ENCODE results near the gene CDX1. TPM values are rescaled to one million over a fixed set of nuclear protein-coding genes. Genes with fewer than 3 reads are reported as not detected.

CDX1 gene
- 0.08 TPM for polyA plus RNA-seq (2013, experiment 1 of 2)
- polyA plus RNA-seq (2013, experiment 2 of 2), result 0.03 TPM

GRCh38 chr5:150166650-150167511, at the start of gene CDX1:
Gene CDX1, plus strand, starts transcription at chr5:150166778. Its CDS starts 99 bp downstream, at chr5:150166877.
- Histone ChIP-seq H2AFZ (ENCODE audit: low read depth, low read length) (no peak within 1 kb of the TSS), H2AK5ac (ENCODE audit: low read length, severe bottlenecking) (no peak within 1 kb of the TSS), H3K23ac (ENCODE audit: low read length in 2 of 2) (no peak within 1 kb of the TSS), H3K18ac (ENCODE audit: low read depth in 1 of 2, low read length in 2 of 2) (peak within 1 kb of the TSS in 1 of 2 experiments; percentile 21), H3K9ac (ENCODE audit: low read length) (peak within 1 kb of the TSS; percentile 79), H2BK120ac (ENCODE audit: low read depth, low read length) (peak within 1 kb of the TSS; percentile 11), H2BK15ac (ENCODE audit: low read depth, poor library complexity, severe bottlenecking) (peak within 1 kb of the TSS; percentile 13), H3K4me3 (ENCODE audit: insufficient read depth in 1 of 2, low read depth in 1 of 2, low read length in 2 of 2) (peak within 1 kb of the TSS in 1 of 2 experiments; percentile 22), H4K91ac (ENCODE audit: low read length) (no peak within 1 kb of the TSS), H4K8ac (ENCODE audit: low read length) (peak within 1 kb of the TSS; percentile 74), H3K27ac (ENCODE audit: low read length, poor library complexity, severe bottlenecking) (no peak within 1 kb of the TSS), H2BK5ac (ENCODE audit: low read depth, low read length, poor library complexity, severe bottlenecking) (no peak within 1 kb of the TSS), H3K9me3 (ENCODE audit: control insufficient read depth, low read length) (no peaks in the 10 kb centered on the region), H3K14ac (ENCODE audit: low read length in 2 of 2) (no peak within 1 kb of the TSS), H3K4me2 (ENCODE audit: low read length, poor library complexity, severe bottlenecking) (no peak within 1 kb of the TSS), H3K36me3 (ENCODE audit: control insufficient read depth in 1 of 2, insufficient read depth in 2 of 2, low read depth in 1 of 2, low read length in 2 of 2) (no peaks in the 10 kb centered on the region), H3K4me1 (ENCODE audit: control insufficient read depth, insufficient read depth, low read depth, low read length) (peaks cover 9% of the 10 kb centered on the region), H2BK12ac (ENCODE audit: low read length in 2 of 2) (peak within 1 kb of the TSS in 1 of 2 experiments; percentile 29), H3K4ac (ENCODE audit: low read depth in 1 of 2, low read length in 2 of 2) (no peak within 1 kb of the TSS), H3K27me3 (ENCODE audit: control insufficient read depth in 1 of 2, insufficient read depth in 1 of 2, low read length in 2 of 2) (peaks cover 0 to 16% of the 10 kb centered on the region in 2 experiments), H3K79me1 (replicated peaks; ENCODE audit: low read length, poor library complexity, severe bottlenecking) (no peaks in the 10 kb centered on the region)
- no peak for DNase-seq
- 46% methylated on average over 62 of the region's 93 CpGs for WGBS

DNA sequence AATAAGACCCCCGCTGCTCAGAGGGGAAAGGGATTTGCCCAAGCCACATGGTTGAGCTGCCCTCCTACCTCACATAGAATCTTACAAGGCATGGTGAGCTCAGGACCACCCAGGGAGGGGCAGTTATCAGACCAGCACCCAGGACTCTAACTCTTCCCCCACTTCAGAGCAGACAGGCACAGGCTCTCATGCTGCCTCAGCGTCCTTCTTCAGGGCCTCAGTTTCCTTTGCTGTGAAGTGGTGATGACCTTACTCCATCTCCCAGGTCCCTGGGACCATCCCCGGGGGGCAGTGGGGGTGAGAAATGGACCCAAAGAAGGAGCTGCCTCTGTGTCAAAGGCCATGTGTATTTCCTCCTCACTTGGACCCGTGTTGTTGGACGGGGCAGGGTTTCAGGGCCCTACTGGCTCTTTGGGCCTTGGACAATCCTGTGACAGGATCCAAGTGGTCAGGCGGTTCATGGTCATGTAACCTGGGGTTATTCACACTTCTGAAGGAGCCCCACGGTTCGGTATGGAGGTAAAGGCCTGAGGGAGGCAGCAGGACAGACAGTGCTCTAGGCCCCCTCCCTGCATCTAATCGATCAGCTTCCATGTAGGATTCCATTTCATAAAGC, 48.5 kb upstream of the CDX1 start:
- Histone ChIP-seq H3K4ac (ENCODE audit: low read depth in 1 of 2, low read length in 2 of 2) (no peak overlapping the region), H3K79me1 (replicated peaks; ENCODE audit: low read length, poor library complexity, severe bottlenecking) (peaks cover 5% of the 10 kb centered on the region), H2BK15ac (ENCODE audit: low read depth, poor library complexity, severe bottlenecking) (no peak overlapping the region), H4K8ac (ENCODE audit: low read length) (no peak overlapping the region), H3K36me3 (ENCODE audit: control insufficient read depth in 1 of 2, insufficient read depth in 2 of 2, low read depth in 1 of 2, low read length in 2 of 2) (peaks cover 89 to 98% of the 10 kb centered on the region in 2 experiments), H4K91ac (ENCODE audit: low read length) (no peak overlapping the region), H2BK5ac (ENCODE audit: low read depth, low read length, poor library complexity, severe bottlenecking) (no peak overlapping the region), H2AFZ (ENCODE audit: low read depth, low read length) (no peak overlapping the region), H3K27me3 (ENCODE audit: control insufficient read depth in 1 of 2, insufficient read depth in 1 of 2, low read length in 2 of 2) (no peaks in the 10 kb centered on the region), H2BK12ac (ENCODE audit: low read length in 2 of 2) (no peak overlapping the region), H3K4me2 (ENCODE audit: low read length, poor library complexity, severe bottlenecking) (no peak overlapping the region), H3K4me3 (ENCODE audit: insufficient read depth in 1 of 2, low read depth in 1 of 2, low read length in 2 of 2) (no peak overlapping the region), H3K9me3 (ENCODE audit: control insufficient read depth, low read length) (no peaks in the 10 kb centered on the region), H2BK120ac (ENCODE audit: low read depth, low read length) (no peak overlapping the region), H3K9ac (ENCODE audit: low read length) (peak overlapping the region; percentile 7), H3K14ac (ENCODE audit: low read length in 2 of 2) (no peak overlapping the region), H3K18ac (ENCODE audit: low read depth in 1 of 2, low read length in 2 of 2) (no peak overlapping the region), H2AK5ac (ENCODE audit: low read length, severe bottlenecking) (no peak overlapping the region), H3K27ac (ENCODE audit: low read length, poor library complexity, severe bottlenecking) (no peak overlapping the region), H3K23ac (ENCODE audit: low read length in 2 of 2) (no peak overlapping the region), H3K4me1 (ENCODE audit: control insufficient read depth, insufficient read depth, low read depth, low read length) (peaks cover 9% of the 10 kb centered on the region)
- 97% methylated on average over 9 of the region's 9 CpGs for WGBS
- DNase-seq, result no peak

DNA sequence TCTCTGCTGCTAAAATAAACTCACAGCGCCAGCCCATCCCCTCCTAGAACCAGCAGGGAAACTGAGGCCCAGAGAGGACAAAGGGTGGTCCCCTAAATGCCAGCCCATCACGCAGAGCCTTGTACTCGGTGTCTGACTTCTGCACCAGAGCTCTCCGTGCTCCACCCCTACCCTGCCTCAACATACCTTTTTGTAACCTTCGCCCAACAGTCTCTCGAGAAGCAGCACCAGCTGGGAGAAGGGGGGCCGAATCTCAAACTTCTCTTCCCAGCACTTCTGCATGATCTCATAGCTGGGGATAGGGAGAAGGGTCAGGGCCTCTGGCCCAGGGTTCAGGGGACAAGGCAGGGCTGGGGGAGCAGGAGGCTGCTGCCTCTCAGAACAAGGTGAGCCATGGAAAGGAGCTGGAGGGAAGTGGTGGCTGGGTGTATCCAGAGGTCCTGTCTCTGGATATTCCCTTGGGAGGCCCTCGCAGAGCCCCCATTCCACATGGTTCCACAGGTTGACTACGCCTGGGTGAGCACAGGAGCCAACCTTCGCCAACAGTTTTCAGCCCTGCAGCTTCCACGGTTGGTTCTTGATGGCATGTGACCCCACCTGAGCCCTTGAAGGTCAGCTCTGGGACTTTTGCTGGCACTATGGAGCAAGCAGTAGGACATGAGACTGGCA, 47.9 kb upstream of the CDX1 start:
- Histone ChIP-seq H3K14ac (ENCODE audit: low read length in 2 of 2) (no peak overlapping the region), H2BK12ac (ENCODE audit: low read length in 2 of 2) (no peak overlapping the region), H2AFZ (ENCODE audit: low read depth, low read length) (no peak overlapping the region), H2BK120ac (ENCODE audit: low read depth, low read length) (no peak overlapping the region), H3K27ac (ENCODE audit: low read length, poor library complexity, severe bottlenecking) (no peak overlapping the region), H4K91ac (ENCODE audit: low read length) (no peak overlapping the region), H3K27me3 (ENCODE audit: control insufficient read depth in 1 of 2, insufficient read depth in 1 of 2, low read length in 2 of 2) (no peaks in the 10 kb centered on the region), H3K4ac (ENCODE audit: low read depth in 1 of 2, low read length in 2 of 2) (no peak overlapping the region), H3K23ac (ENCODE audit: low read length in 2 of 2) (no peak overlapping the region), H3K36me3 (ENCODE audit: control insufficient read depth in 1 of 2, insufficient read depth in 2 of 2, low read depth in 1 of 2, low read length in 2 of 2) (peaks cover 93 to 98% of the 10 kb centered on the region in 2 experiments), H3K4me3 (ENCODE audit: insufficient read depth in 1 of 2, low read depth in 1 of 2, low read length in 2 of 2) (no peak overlapping the region), H2AK5ac (ENCODE audit: low read length, severe bottlenecking) (no peak overlapping the region), H3K4me2 (ENCODE audit: low read length, poor library complexity, severe bottlenecking) (no peak overlapping the region), H2BK5ac (ENCODE audit: low read depth, low read length, poor library complexity, severe bottlenecking) (no peak overlapping the region), H2BK15ac (ENCODE audit: low read depth, poor library complexity, severe bottlenecking) (no peak overlapping the region), H3K79me1 (replicated peaks; ENCODE audit: low read length, poor library complexity, severe bottlenecking) (peaks cover 5% of the 10 kb centered on the region), H3K9me3 (ENCODE audit: control insufficient read depth, low read length) (no peaks in the 10 kb centered on the region), H4K8ac (ENCODE audit: low read length) (no peak overlapping the region), H3K4me1 (ENCODE audit: control insufficient read depth, insufficient read depth, low read depth, low read length) (peaks cover 4% of the 10 kb centered on the region), H3K18ac (ENCODE audit: low read depth in 1 of 2, low read length in 2 of 2) (no peak overlapping the region), H3K9ac (ENCODE audit: low read length) (peak overlapping the region; percentile 7)
- 91% methylated on average over 8 of the region's 11 CpGs for WGBS
- no peak for DNase-seq
